RPMI8226 (cell line): ENCODE data around the gene AMPD2.
"Not testable (repeated sequence)": the region's sequence is repeated elsewhere in the genome, so short reads cannot be mapped to it uniquely, and the experiment has no call there.

Experiments
- DNase-seq: peaks from one replicate; pipeline ENCODE4 v3.0.0-alpha.2; 2015

Gene AMPD2

GRCh38 chr1:109655615-109656519 lies 36.2 kb downstream of the AMPD2 start, which contains the start of gene GSTM4:
Gene GSTM4 (plus strand): TSS chr1:109656099. CDS start chr1:109656390, 291 bp downstream.
- peak; percentile 66 for DNase-seq

DNA sequence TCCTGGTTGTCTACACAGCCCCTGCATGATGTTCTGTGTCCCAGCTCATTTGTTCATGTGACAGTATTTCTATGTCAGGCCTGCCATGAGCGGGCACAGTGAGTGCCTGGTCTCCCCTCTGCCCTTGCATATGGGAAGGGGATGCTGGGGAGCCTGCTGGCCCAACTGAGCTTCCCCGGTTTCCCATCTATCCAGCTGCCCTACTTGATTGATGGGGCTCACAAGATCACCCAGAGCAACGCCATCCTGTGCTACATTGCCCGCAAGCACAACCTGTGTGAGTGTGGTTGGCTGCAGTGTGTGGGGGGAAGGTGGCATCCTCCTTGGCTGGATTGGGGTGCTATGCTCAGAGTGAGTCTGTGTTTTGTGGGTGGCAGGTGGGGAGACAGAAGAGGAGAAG lies 37.8 kb downstream of the AMPD2 start:
- DNase-seq = no peak

DNA sequence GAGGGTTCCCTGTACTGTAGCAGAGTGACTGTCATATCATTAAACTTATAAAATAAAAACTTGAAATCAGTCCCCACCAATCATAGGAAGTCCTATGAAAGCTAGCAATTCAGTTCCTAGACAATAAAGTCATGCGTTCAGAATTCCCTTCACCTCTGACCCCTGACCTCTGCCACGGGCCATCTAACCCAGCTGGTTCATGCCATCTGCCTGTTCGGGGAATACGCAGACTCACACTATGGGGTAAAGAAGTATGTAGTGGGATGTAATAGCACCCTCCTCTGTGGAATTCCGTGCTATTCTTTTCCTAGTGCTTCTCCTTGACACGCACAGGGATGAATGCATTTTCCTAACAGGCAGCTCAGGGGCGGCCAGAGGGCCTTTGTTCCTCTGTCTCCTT lies 38.3 kb downstream of the AMPD2 start:
- DNase-seq = no peak

- DNase-seq = no peak
Measured at GRCh38 chr1:109658533-109659042, 39.0 kb downstream of the AMPD2 start.

- no peak for DNase-seq
Measured at GRCh38 chr1:109659145-109659544, 39.5 kb downstream of the AMPD2 start.

DNA sequence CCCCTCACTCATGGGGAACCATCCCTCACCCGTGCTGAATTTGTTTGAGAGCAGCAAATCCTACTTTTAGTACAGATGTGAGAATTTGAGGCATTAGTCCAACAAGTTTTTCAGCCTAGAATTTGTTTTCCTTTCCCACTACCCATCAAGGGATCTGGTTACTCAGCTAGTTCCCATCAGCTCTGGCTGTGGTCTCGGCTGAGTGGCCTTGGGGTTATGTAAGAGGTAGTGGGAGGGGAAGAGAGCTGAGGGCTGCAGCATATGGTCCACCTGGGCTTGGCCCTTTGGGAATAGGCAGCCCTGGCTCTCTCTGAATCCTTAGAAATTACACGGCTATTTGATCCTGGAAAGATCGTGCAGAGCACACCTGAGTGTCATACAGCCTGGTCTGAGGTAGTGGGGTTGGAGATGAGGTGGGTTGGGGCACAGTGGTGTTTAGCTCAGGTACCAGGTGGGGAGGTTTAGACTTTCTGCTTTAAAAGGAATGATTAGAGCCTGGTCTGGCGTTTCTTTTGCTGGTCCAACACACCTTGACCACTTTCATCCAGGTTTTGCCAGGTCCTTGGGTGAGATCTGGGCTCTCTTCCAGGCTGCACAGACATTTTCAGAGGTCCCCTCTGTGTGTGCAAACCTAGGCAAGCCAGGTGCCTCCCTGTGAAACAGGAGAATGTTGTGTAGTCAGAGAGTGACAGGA lies 40.5 kb downstream of the AMPD2 start:
- no peak for DNase-seq

DNA sequence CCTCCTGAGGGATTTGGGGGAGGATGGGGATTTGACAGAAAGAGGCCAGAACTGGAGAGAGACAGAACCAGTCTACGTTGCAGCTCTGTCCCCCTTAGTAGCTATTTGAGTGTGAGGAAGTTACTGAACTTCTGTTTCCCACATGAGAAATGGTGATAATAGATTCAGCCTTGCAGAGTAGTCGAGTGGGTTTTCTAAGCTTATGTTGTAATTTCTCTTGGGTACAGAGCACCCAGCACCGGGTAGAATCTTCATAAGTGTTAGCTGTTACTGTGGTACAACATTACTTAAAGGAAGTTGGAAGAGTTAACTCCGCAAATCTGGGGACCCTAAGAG lies 41.0 kb downstream of the AMPD2 start:
- not testable (repeated sequence) for DNase-seq

- DNase-seq = no peak
Measured at GRCh38 chr1:109661391-109661790, 41.8 kb downstream of the AMPD2 start.

DNA sequence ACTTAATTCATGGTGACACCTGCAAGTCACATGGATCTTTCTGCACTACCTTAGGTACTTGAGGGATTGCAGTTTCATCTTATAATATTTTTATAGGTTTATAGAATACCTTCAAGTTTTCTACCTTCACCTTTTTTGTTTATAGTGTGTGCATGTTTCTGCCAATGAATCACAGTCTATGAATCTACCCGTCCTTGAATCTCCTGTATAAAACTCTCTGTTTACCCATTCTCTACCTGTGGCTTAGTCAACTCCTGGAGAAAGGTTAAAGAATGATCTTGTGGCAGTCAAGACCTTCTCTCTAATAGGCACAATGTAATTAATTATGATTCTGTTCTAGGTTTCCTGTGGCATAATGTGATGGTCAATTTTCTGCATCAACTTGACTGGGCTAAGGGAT lies 45.0 kb downstream of the AMPD2 start:
- DNase-seq = no peak

DNA sequence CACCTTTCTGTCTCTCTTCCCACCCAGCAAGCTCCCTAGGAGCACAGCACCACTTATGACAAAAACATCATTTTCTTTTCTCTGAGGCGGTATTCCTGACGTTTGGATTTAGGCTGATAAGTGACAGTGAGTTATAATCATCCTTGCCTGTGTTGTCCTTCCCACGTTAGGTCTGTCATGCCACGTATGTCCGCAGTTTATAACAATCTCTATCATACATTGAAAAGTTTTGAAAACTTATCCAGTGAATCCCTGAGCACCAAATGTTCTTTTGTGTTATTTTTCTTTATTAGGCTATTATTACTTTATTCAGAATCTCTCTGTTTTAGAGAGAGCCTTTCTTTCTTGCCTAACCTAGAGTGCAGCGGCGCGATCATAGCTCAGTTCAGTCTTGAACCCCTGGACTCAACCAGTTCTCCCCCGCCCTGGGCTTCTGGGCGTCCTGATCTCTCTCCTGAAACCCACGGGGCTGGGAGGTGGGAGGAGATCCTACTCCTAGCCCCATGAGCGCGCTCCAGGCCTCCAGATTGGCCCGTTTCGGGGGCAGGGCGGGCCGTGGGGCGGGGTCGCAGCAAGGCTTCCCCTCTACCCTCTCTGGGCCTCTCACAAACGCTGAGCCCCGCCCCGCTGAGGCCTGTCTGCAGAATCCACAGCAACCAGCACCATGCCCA lies 48.0 kb downstream of the AMPD2 start, which contains the start of gene GSTM2:
GSTM2 (plus strand) TSS at position 606 of the 671 bp plus-strand sequence; CDS start at position 665, 59 bp downstream.
- DNase-seq = no peak

DNA sequence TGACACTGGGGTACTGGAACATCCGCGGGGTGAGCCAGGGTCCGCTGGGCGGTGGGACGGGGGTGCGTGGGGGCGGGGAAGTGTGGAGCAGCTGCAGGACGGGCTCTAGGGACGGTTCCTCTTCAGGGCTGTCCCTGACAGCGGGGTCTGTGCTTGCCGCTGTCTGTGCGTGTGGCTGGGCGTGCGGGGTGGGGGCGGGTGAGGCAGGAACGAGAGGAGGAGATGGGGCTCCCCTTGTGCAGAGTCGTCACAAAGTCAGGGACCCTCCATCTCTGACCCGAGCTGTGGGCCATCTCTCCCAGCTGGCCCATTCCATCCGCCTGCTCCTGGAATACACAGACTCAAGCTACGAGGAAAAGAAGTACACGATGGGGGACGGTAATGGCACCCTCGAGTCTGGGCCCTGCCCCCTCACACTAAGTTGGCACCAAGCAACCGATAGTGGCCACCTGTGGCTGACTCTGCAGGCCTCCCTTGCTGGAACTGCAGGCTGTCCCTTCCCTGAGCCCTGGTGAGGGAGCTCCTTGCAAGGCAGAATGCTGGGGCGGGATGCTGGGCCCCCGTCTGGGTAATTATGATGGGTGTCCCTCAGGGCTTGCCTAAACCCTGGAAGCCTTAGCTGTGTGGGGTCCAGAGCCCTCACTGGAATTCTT lies 48.6 kb downstream of the AMPD2 start:
- no peak for DNase-seq

DNA sequence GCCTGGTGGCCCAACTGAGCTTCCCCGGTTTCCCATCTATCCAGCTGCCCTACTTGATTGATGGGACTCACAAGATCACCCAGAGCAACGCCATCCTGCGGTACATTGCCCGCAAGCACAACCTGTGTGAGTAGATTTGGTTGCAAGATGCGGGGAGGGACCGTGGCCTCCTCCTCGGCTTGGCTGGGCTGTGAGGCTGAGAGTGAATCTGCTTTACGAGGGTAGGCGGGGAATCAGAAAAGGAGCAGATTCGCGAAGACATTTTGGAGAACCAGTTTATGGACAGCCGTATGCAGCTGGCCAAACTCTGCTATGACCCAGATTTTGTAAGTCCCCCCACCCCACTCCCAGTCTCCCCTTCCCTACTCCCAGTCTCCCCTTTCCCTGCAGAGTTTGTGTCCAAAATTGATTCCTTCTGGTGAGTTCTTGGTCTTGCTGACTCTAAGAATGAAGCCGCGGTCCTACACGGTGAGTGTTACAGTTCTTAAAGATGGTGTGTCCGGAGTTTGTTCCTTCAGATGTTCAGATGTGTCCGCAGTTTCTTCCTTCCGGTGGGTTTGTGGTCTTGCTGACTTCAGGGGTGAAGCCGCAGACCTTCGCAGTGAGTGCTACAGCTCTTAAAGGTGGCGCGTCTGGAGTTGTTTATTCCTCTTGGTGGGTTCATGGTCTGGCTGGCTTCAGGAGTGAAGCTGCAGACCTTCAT lies 49.8 kb downstream of the AMPD2 start:
- DNase-seq = no peak

DNA sequence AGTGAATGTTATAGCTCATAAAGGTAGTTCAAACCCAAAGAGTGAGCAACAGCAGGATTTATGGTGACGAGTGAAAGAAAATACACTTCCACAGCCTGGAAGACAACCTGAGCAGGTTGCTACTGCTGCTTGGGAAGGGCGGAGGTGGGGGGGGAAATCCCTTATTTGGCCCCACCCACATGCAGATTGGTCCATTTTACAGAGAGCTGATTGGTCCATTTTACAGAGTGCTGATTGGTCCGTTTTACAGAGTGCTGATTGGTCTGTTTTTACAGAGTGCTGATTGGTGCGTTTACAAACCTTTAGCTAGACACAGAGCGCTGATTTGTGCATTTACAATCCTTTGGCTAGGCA lies 50.3 kb downstream of the AMPD2 start:
- not testable (repeated sequence) for DNase-seq

DNA sequence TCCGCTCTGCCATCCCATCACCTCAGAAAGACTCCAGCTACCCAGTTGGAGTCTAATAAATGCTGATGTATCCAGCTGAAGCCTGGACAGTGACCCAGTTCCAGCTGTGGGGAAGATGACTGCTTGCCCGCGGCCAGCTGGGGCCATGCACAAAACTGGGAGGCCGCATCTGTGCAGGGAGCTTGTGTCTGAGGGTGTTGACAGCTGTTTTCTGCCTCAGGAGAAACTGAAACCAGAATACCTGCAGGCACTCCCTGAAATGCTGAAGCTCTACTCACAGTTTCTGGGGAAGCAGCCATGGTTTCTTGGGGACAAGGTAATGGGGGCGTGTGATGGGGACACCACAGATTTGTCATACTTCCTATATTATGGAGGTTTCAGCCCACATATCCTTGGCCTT lies 51.4 kb downstream of the AMPD2 start:
- DNase-seq = peak; percentile 54

DNA sequence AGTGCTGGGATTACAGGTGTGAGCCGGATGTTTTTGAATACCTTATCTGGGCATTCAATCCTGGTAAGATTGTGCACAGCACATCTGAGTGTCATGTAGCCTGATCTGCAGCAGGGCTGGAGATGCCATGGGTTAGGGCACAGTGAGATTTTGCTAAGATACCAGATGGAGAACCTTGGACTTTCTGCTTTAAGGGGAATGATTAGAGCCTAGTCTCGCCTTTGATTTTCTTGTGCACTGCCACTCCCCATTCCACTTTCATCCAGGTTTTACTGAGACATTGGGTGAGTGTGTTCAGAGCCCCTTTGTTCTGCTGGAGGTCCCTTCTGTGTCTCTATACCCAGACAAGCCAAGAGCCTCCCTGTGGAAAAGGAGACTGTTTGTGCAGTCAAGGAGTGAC lies 54.2 kb downstream of the AMPD2 start:
- not testable (repeated sequence) for DNase-seq

GRCh38 chr1:109676683-109677381 lies 57.2 kb downstream of the AMPD2 start:
- not testable (repeated sequence) for DNase-seq

- DNase-seq = no peak
Measured at GRCh38 chr1:109677459-109677858, 57.8 kb downstream of the AMPD2 start.

GRCh38 chr1:109678637-109679036 lies 59.0 kb downstream of the AMPD2 start:
- not testable (repeated sequence) for DNase-seq
